NCI-H510A treated with DMSO at 0.1 percent for 48 hours (cell line): ENCODE data around the gene PLEKHH3.
"Not testable (repeated sequence)": the region's sequence is repeated elsewhere in the genome, so short reads cannot be mapped to it uniquely, and the experiment has no call there.

ENCODE experiments used
- DNase-seq: peaks from one replicate; lab custom pipeline; 2025; lab: John Stamatoyannopoulos, UW

PLEKHH3 gene

GRCh38 chr17:42670789-42671657, 5.8 kb downstream of the PLEKHH3 start:
- no peak for DNase-seq

DNA sequence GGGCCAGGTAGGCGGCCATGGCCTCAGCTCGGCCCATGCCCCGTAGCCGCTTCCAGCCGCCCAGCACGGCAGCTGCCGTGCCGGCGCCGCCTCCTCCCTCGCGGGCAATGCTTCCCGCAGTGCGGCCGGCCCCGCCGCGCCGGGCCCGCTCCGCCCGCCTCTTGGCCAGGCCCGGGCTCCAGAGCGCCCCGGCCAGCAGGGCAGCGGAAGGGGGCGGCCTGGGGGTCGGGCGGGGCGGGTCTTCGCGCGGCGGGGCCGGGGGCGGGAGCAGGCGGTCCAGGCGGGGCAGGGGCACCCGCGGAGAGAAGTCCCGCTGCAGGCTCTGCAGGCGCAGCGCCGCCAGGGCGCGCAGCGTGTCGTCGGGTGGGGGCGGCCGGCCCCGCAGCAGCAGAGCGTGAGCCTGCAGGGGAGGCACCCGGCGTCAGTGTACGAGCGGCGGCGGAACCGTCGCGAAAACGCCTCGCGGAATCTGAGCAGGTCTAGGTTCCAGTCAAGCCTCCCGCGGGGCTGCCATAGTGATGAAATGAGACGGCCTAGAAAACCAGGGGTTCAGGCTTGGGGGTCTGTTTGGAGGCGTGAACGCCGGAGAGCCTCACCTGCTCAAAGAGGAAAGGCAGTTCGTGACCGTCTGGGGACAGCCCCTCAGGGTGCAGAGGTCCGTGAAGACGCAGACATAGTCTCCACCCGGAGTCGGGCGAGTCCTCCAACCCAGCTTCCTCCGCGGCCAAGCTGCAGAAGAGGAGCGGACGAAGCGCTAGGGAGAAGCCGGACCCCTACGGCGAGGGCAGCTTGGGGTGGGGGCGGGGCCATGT, 6.6 kb downstream of the PLEKHH3 start:
- no peak for DNase-seq

- no peak for DNase-seq
Measured at GRCh38 chr17:42669705-42669976, 7.2 kb downstream of the PLEKHH3 start.

GRCh38 chr17:42667088-42667951, 9.5 kb downstream of the PLEKHH3 start:
- no peak for DNase-seq

GRCh38 chr17:42666126-42666525, 10.7 kb downstream of the PLEKHH3 start:
- DNase-seq, result not testable (repeated sequence)

DNA sequence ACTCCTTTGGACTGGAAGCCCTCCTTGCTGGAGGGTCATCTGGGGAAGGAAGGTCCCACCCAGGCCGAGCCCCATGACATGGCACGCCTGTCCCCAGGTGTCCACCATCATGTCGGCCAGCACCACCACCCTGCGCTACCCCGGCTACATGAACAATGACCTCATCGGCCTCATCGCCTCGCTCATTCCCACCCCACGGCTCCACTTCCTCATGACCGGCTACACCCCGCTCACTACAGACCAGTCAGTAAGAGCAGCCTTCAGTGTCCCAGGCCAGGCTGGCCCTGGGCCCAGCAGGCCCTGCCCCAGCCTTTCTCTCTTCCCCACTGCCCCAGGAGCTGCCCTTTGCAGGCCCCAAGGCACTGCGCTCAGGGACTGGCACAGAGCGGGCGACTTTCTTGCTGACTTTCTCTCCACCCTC, 11.2 kb downstream of the PLEKHH3 start:
- no peak for DNase-seq

DNA sequence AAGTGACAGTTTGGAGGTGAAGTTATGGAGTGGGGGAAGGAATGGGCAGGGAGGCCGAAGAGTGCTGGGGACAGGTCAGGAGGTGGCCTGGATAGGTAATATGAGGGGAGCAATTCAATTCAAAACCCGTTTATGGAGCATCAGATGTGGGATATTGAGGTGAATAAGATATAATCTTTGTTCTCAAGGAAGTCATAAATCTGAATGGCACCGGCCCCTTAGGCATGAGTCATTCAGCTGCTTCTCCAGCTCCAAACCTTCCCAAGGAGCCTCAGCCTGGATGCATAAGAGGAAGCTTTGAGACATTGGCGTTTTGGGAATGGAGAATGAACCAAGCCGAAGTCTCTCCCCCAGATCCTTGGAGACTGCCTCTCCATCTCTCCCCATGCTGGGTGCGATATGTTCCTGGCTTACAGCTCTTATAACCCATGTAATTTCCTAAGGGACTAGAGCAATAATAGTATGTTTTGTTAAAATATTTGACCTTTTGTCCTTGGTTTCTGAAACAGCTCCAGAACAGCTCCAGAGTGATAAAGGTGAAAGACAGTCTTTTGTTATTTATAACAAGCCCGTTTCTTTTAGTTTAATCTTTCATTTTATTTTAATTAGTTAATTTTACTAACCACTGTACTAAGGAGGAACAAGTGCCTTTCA, 16.0 kb downstream of the PLEKHH3 start:
- no peak for DNase-seq

DNA sequence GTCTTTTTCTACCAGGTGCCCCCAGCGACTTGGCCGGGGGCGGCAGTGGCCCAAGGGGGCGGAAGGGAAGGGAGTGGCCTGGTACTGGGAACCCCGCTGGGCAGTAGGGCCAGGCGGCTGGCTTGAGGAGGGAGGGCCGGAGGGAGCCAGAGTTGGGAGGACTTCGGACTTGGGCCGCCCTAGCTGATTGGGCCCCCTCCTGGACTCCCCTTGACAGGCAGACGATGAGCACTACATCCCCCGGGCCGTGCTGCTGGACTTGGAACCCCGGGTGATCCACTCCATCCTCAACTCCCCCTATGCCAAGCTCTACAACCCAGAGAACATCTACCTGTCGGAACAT, 16.9 kb downstream of the PLEKHH3 start:
- DNase-seq, result not testable (repeated sequence)

DNA sequence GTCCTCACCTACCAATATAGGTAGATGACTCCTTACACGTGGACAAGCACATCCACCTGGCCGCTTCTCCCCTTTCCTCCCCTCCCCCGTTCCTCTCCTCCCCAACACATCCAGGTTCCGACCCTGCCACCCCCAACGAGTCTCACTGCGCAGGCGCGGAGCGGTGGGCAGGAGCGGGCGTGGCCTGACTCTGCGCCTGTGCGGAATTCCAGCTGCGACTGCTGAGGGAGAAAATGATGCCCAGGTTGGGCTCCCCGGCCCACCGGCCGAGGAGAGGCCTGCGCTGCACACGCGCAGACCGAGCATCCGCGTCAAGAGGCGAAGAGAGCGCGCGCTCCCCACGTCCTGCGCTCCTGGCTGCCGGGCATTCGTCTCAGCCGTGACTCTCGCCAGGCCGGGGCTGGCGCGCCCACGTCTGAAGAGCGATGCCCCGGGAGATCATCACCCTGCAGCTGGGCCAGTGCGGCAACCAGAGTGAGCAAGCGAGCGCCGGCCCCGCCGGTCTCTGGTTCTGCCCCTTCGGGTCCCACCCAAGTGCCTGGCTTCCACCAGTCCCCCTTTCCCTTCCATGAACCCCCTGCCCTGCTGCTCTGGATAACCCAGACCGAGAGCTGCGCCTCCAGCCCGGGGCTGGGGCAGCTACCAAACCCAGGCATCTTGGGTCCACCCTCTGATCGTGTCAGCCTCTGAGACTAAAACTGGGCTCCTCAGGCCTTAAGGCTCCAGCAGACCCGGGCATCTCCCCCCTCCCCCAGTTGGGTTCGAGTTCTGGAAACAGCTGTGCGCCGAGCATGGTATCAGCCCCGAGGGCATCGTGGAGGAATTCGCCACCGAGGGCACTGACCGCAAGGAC, 17.5 kb downstream of the PLEKHH3 start, which contains the start of gene TUBG2:
TUBG2 (plus strand) TSS at position 206 of the 853 bp plus-strand sequence; CDS start at position 426, 220 bp downstream.
- peak; percentile 95 for DNase-seq

- no peak for DNase-seq
Measured at GRCh38 chr17:42657824-42658588, 18.8 kb downstream of the PLEKHH3 start.

- DNase-seq, result no peak
Measured at GRCh38 chr17:42655528-42655927, 21.3 kb downstream of the PLEKHH3 start.

GRCh38 chr17:42653179-42654124, 23.3 kb downstream of the PLEKHH3 start:
- no peak for DNase-seq

DNA sequence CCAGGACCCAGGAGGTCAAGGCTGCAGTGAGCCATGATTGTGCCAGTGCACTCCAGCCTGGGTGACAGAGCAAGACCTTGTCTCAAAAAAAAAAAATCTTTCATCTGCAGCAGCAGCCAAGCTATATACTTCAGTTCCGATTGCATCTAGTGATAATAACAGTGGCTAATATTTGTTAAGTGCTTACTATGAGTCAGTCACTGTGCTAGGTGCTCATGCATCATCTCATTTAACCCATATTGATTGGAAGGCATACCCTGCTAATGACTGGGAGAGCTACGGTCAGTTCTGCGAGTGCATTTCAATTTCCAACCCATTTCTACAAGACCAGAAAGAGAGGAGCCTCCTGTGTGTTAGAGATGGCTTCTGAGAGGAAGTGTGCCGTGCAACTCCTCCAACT, 25.4 kb downstream of the PLEKHH3 start:
- DNase-seq, result no peak

DNA sequence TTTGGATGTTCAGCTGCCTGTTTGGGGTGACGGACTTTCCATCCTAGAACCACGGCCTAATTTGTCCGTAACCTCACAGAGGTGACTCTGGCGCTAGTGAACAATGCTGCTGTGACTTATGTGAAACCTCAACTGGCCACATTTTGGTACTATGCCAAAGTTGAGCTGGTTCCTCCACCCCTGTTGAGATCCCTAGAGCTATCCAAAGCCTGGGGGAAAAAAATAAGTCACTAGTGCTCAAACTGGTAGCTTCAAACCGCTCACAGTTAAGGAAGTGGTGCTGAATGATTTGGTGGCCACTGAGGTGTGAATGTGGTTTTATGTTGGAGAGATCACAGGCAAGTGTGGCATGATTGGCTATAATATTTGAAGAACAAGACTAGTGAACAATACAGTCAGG, 29.0 kb downstream of the PLEKHH3 start:
- no peak for DNase-seq

DNA sequence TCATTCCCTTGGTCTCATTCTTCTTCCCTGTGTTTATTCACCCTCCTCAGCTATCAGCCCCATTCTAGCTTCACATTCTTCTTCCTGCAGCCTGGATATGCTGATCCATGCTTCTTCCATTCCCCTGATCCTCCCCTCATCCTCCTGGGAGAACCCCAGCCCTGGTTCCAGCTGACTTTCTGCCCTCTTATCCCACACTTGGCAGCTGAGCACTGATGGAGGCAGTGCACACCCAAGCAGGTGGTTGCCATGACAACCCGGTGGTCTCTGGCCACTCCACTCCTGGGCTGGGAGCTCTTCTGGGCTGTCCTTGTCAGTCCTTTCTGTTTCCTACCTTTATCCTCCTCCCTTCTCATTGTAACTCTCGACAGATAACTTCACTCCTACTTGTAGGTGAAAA, 34.5 kb downstream of the PLEKHH3 start:
- no peak for DNase-seq

DNA sequence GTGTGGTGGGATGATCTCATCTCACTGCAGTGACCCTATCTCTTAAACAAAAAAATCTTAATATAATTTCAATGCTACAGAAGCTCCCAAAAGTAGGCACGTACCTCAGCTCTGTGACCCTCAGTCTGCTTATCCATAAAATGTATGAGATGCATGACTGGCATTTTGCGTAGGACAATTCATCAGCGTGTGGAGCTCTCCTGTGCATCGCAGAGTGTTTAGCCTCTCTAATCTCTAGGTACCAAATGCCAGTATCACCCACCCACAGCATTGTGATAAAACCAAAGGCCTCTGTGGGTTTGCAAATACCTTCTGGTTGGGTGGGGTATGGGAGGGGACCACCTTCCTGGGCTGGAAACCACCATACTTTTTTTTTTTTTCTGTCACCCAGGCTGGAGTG, 36.7 kb downstream of the PLEKHH3 start:
- DNase-seq, result no peak

DNA sequence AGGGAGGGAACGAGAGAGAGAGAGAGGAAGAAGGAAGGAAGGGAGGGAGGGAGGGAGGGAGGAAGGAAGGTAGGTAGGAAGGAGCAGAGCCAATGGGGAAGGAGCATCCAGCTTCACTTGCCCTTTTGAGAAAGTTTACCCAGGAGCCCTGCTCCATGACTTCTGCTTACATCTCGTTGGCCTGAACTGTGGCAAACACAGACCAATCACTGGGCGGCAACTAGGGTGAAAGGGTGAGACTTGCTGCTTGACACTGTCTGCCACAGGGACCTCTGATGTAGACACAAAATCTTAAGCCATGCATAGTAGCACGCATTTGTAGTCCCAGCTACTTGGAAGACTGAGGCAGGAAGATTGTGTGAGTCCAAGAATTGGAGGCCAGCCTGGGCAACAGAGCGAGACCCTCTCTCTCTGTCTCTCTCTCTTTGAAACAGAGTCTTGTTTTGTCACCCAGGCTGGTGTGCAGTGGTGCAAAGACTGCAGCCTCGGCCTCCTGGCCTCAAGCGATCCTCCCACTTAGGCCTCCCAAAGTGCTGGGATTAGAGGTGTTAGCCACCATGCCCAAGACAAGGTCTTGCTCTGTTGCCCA, 37.2 kb downstream of the PLEKHH3 start:
- DNase-seq, result no peak

DNA sequence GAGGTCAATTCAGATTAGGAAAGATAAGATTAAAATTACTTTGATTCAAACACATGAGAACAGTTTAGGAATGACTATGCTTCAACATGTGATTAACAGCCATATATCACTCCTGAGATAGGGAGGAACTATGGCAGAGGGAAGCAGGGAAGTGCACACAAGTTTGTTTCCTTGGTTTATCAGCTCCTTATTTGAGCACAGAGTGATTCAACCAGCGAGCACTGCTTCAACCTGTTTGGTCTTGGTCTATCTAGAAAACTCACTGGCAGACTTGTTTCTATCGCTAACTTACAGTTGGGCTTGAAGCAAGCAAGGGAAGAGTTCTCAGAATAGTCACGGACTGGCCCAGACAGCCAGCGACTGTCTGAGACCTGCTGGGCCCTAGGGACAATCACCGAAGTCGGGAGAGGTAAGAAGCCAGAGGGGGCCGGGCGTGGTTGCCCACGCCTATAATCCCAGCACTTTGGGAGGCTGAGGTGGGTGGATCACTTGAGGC, 43.8 kb downstream of the PLEKHH3 start:
- DNase-seq, result no peak
